DOHH2 (cell line): Measurements from ENCODE around the gene EXOSC9.

Source experiments
- EZH2phosphoT487 ChIP-seq: fragments of 200-600 bp; sonication (generic); IDR thresholded peaks from 2 replicates; pipeline ENCODE4 v1.6.1; 2017; ENCODE audit warnings: borderline replicate concordance, mild to moderate bottlenecking, antibody characterized with exemption, low read length, moderate library complexity, mixed read lengths
- TF ChIP-seq, protein P1 (sequence below): fragments of 200-600 bp; sonication (generic); IDR thresholded peaks from one replicate; pipeline ENCODE4 v1.5.1; 2014; ENCODE audit warnings: antibody characterized with exemption, mild to moderate bottlenecking, low read depth, low read length; ENCODE audit not compliant: poor library complexity, severe bottlenecking

DNA sequence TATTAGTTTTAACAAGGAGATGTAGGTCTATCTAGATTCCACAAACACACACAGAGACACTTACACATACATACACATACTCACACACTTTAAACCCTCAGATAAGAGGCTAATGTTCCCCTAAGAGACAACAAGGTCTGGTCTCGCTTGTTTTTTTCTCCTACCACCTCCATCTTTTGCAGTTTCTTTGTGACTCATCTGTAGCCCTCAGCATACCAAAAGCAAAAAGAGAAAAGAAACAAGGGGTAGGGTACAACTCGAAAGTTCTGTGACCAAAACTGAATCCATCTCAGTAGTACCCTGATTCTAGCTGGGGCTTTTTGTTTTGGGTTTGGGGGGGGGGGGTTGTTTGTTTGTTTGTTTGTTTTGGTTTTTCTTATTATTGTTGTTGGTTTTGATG, 12.2 kb upstream of the EXOSC9 start:
- TF ChIP-seq, protein P1, sequence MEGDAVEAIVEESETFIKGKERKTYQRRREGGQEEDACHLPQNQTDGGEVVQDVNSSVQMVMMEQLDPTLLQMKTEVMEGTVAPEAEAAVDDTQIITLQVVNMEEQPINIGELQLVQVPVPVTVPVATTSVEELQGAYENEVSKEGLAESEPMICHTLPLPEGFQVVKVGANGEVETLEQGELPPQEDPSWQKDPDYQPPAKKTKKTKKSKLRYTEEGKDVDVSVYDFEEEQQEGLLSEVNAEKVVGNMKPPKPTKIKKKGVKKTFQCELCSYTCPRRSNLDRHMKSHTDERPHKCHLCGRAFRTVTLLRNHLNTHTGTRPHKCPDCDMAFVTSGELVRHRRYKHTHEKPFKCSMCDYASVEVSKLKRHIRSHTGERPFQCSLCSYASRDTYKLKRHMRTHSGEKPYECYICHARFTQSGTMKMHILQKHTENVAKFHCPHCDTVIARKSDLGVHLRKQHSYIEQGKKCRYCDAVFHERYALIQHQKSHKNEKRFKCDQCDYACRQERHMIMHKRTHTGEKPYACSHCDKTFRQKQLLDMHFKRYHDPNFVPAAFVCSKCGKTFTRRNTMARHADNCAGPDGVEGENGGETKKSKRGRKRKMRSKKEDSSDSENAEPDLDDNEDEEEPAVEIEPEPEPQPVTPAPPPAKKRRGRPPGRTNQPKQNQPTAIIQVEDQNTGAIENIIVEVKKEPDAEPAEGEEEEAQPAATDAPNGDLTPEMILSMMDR = no peak
- TF ChIP-seq EZH2phosphoT487 = no peak
